KBM-7 (cell line): Measurements from ENCODE around the gene TIMM17B.

Experiments
- DNase-seq: peaks from one replicate; pipeline ENCODE4 v3.0.0-alpha.2; 2015
- in situ Hi-C: fragments of 300-500 bp; cut with MboI; formaldehyde crosslinking; loops from 2 replicates; pipeline ENCODE4 v1.14.3; 2020; ENCODE audit warnings: low sequenced_read_pairs, low pct_unique_long_range_greater_than_20kb, mixed read lengths

TIMM17B gene

GRCh38 chrX:48852857-48853256 is 44.7 kb downstream of the TIMM17B start:
- in situ Hi-C loops: no loop called here
- DNase-seq: no peak

GRCh38 chrX:48848847-48849246 is 48.7 kb downstream of the TIMM17B start:
- in situ Hi-C loops: no loop called here

More at GRCh38 chrX:48848847-48849246, 48.7 kb downstream of the TIMM17B start:
- DNase-seq: no peak
